ENCODE results near the gene NFIC.

DNA sequence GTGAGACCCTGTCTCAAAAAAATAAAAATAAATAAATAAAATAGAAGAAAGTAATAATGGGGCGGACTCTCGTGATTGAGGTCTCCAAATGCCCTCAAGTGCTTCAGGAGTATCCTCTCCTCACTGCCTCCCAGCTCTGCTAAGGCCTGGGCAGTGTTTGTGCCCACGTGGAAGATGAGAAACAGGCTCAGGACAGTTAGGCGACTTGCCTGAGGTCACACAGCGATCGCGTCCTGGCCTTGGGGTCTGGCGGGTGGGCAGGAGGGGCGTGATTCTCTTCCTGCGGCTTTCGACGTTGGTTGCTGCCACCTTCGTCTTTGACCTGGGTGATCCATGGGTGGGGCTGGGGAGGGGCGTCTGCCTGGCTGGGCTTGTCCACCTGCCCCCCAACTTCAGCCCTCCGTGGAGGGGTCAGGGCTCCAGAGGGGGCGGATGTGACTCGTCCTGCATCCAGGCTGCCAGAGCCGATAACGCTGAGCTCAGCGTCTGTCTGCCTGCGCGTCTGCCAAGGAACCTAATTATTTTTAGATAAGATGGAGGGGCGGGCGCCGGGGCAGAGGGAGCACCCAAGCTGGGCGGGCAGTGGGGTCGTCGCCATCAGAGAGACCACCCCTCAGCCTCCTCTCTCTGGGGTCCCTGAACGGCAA lies 56.9 kb downstream of the NFIC start:
- TF ChIP-seq, protein P1, sequence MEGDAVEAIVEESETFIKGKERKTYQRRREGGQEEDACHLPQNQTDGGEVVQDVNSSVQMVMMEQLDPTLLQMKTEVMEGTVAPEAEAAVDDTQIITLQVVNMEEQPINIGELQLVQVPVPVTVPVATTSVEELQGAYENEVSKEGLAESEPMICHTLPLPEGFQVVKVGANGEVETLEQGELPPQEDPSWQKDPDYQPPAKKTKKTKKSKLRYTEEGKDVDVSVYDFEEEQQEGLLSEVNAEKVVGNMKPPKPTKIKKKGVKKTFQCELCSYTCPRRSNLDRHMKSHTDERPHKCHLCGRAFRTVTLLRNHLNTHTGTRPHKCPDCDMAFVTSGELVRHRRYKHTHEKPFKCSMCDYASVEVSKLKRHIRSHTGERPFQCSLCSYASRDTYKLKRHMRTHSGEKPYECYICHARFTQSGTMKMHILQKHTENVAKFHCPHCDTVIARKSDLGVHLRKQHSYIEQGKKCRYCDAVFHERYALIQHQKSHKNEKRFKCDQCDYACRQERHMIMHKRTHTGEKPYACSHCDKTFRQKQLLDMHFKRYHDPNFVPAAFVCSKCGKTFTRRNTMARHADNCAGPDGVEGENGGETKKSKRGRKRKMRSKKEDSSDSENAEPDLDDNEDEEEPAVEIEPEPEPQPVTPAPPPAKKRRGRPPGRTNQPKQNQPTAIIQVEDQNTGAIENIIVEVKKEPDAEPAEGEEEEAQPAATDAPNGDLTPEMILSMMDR (IDR thresholded peaks at IDR 0.05) = no peak
- TF ChIP-seq POLR2A (IDR thresholded peaks at IDR 0.05; ENCODE audit: low read depth) = no peak
